Adrenal gland (tissue), 12 donors: ENCODE results near the gene TBC1D7. TPM values are rescaled to one million over a fixed set of nuclear protein-coding genes. Genes with fewer than 3 reads are reported as not detected.

Experiments used
- DNase-seq, 7 donors: peaks; one replicate each; pipeline ENCODE4 v3.0.0-alpha.2; 2019 to 2020
- H3K27ac ChIP-seq, 5 donors: fragments of 200-600 bp; sonication (generic) in 4 of 5; 1 replicate in 3 of 5; 2 replicates in 2 of 5; pipeline versions ENCODE4 v1.5.1 to v1.8.0; 2016 to 2020; ENCODE audit warnings: mild to moderate bottlenecking in 1 of 5
- H3K27me3 ChIP-seq: fragments of 200-600 bp; 2 replicates; pipeline ENCODE4 v1.8.0; 2021
- H3K36me3 ChIP-seq, 2 donors: fragments of 200-600 bp; replicated peaks in 1 of 2; 1 replicate in 1 of 2; 2 replicates in 1 of 2; pipeline versions ENCODE4 v1.5.1 to v1.8.0; 2018 to 2022
- H3K4me1 ChIP-seq, 2 donors: fragments of 200-600 bp; replicated peaks in 1 of 2; 1 replicate in 1 of 2; 2 replicates in 1 of 2; pipeline versions ENCODE4 v1.5.1 to v1.8.0; 2018 to 2021
- H3K4me3 ChIP-seq, 4 donors: fragments of 200-600 bp; sonication (generic) in 3 of 4; one replicate each; pipeline ENCODE4 v1.5.1; 2016 to 2018
- H3K9me3 ChIP-seq, 3 donors: fragments of 200-600 bp; sonication (generic) in 1 of 3; replicated peaks in 1 of 3; 1 replicate in 2 of 3; 2 replicates in 1 of 3; pipeline versions ENCODE4 v1.5.1 to v1.8.0; 2016 to 2021
- POLR2A ChIP-seq, 2 donors: fragments of 450-650 bp; IDR thresholded peaks; one replicate each; pipeline ENCODE4 v1.6.1; 2017; ENCODE audit warnings: antibody characterized with exemption in 2 of 2, mild to moderate bottlenecking in 2 of 2, moderate library complexity in 1 of 2
- WGBS, 4 donors: extraction: QIAGEN DNeasy Blood & Tissue Kit in 2 of 4; methylation state at CpG; one replicate each; pipeline versions ENCODE4 v1.1.5 to v1.1.7; 2013 to 2017; 5-methylcytosine and 5-hydroxymethylcytosine counted together
- intact Hi-C, 2 donors: fragments of 100-400 bp; cut with DNase I; formaldehyde crosslinking; loops; one replicate each; pipeline versions ENCODE4 v1.14.1 to v1.15.0; 2022 to 2023
- polyA plus RNA-seq, 3 donors: library from polyadenylated mRNA; stranded (reverse); fragments of 200-250 nt in 2 of 3; fragments of 350-450 nt in 1 of 3; fragmentation: Illumina TruSeq in 1 of 3; extraction: RNeasy Lipid Tissue Mini Kit (QIAGEN cat#74804) in 1 of 3; gene quantifications; one replicate each; pipeline ENCODE4 v1.2.3, GENCODE V29; 2013 to 2014
- total RNA-seq, 9 donors: library from RNA; depleted of rRNA in 4 of 9; stranded (reverse); fragments of >200 nt in 4 of 9; fragments of 120-200 nt in 1 of 9; fragmentation: NEBNext Ultra II Directional in 1 of 9; extraction: Animal tissue kit (Norgen Biotek cat#: 25700) in 1 of 9; gene quantifications; one replicate each; pipeline versions ENCODE4 v1.1.0 to v1.2.4, GENCODE V29; 2013 to 2023
- TF ChIP-seq, protein P1 (sequence below), 6 experiments: fragments of 450-650 bp in 4 of 6; fragments of 200-600 bp in 2 of 6; sonication (generic) in 1 of 6; IDR thresholded peaks; 1 replicate in 5 of 6; 2 replicates in 1 of 6; pipeline versions ENCODE4 v1.5.1 to v1.8.0; 2016 to 2021; ENCODE audit warnings: antibody characterized with exemption in 6 of 6, mild to moderate bottlenecking in 2 of 6, moderate library complexity in 1 of 6
- donor health status: healthy with polysubstance abuse.
- donor health status: Bipolar disorder and iron deficiency.
- donor health status: DM: yes; HTN: yes; CAD: no.
- donor health status: DM: no; HTN: no; CAD: no.
- donor health status: DM: no; HTN: no; CAD: no.
- donor health status: DM: yes; HTN: yes; CAD: no.

TBC1D7 gene
- total and polyA plus RNA-seq, 12 donors, result 8.0 to 23.0 (median 12.4) TPM

DNA sequence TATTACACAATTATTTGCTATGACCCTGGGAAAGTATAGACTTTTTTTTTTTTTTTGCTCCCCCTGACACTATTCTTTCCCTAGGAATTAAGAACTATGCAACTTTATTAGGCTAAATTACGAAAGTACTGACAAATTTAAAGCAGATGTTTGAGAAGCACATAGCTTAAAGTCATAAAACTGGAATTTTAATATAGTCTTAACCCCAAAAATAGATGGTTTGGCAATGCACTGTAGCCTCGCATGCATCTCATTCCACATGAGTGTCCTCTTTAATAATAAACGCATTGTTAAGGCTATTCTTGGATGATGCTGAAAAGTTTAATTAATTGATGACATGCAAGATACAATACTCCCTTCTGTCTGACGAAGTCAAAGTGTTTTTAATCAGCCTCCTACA lies 49.3 kb downstream of the TBC1D7 start:
- H3K9me3 ChIP-seq, result no peaks in the 10 kb centered on the region
- intact Hi-C loops, result no loop called here
- H3K27ac ChIP-seq, result no peak overlapping the region
- H3K36me3 ChIP-seq, result no peaks in the 10 kb centered on the region
- 55 to 74% (median 66%) methylated on average over 4 of the region's 4 CpGs for WGBS, 4 donors
- TF ChIP-seq, protein P1, sequence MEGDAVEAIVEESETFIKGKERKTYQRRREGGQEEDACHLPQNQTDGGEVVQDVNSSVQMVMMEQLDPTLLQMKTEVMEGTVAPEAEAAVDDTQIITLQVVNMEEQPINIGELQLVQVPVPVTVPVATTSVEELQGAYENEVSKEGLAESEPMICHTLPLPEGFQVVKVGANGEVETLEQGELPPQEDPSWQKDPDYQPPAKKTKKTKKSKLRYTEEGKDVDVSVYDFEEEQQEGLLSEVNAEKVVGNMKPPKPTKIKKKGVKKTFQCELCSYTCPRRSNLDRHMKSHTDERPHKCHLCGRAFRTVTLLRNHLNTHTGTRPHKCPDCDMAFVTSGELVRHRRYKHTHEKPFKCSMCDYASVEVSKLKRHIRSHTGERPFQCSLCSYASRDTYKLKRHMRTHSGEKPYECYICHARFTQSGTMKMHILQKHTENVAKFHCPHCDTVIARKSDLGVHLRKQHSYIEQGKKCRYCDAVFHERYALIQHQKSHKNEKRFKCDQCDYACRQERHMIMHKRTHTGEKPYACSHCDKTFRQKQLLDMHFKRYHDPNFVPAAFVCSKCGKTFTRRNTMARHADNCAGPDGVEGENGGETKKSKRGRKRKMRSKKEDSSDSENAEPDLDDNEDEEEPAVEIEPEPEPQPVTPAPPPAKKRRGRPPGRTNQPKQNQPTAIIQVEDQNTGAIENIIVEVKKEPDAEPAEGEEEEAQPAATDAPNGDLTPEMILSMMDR (IDR thresholded peaks at IDR 0.05), result no peak
- no peak for TF ChIP-seq POLR2A (IDR thresholded peaks at IDR 0.05)
- H3K4me3 ChIP-seq, result no peak overlapping the region
- no peak for DNase-seq
- no peaks in the 10 kb centered on the region for H3K27me3 ChIP-seq
- no peaks in the 10 kb centered on the region for H3K4me1 ChIP-seq

DNA sequence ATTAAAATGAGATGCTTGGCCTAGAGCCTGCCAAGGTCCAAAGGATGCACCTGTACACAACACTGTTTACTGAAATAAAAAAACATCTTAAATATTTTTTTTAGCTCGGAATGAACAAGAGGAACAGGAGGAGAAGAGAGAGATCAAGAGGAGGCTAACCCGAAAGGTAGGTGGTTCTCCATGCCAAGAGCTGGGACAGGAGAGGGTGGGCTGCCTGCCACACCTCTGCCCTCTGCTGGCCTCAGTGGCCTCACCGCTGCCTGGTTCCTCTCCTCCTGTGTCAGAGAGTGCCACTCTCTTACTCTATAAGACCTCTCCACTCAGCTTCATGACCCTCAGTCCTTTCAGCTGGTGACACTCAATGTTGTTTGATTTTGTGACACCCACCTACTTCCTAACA lies 50.2 kb downstream of the TBC1D7 start:
- no peak for DNase-seq
- WGBS, 4 donors, result 70 to 88% (median 83%) methylated on average over 3 of the region's 3 CpGs
- Histone ChIP-seq H3K4me3 (no peak overlapping the region), H3K4me1 (no peaks in the 10 kb centered on the region), H3K27me3 (no peaks in the 10 kb centered on the region), H3K27ac (no peak overlapping the region), H3K9me3 (no peaks in the 10 kb centered on the region), H3K36me3 (no peaks in the 10 kb centered on the region)
- intact Hi-C loops, result no loop called here
- TF ChIP-seq POLR2A (IDR thresholded peaks at IDR 0.05), result no peak
- TF ChIP-seq, protein P1 (IDR thresholded peaks at IDR 0.05), result no peak

DNA sequence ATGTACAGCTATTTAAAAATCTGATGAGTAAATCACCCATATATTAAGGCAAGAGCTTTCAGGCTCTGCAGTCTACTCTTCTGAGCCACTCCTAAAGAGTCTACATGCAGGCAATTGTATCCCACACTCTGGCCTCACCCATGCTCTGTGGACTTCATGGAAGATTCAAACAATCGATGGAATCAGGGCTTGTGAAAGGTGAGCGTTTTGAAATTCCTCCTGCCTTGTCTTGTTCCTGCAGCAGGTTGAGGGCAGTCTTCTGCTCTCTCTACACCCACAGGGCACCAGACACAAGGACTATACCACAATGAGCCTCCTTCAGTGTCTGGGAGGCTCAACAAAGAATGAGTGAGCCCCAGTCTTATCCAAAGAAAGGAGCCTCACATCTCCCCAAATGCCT lies 51.1 kb downstream of the TBC1D7 start:
- Histone ChIP-seq H3K4me1 (no peaks in the 10 kb centered on the region), H3K27me3 (no peaks in the 10 kb centered on the region), H3K9me3 (no peaks in the 10 kb centered on the region), H3K27ac (no peak overlapping the region), H3K4me3 (no peak overlapping the region), H3K36me3 (no peaks in the 10 kb centered on the region)
- intact Hi-C loops, result no loop called here
- TF ChIP-seq POLR2A (IDR thresholded peaks at IDR 0.05), result no peak
- TF ChIP-seq, protein P1 (IDR thresholded peaks at IDR 0.05), result no peak
- 83 to 93% (median 88%) methylated on average over 2 of the region's 2 CpGs for WGBS, 4 donors
- no peak for DNase-seq

DNA sequence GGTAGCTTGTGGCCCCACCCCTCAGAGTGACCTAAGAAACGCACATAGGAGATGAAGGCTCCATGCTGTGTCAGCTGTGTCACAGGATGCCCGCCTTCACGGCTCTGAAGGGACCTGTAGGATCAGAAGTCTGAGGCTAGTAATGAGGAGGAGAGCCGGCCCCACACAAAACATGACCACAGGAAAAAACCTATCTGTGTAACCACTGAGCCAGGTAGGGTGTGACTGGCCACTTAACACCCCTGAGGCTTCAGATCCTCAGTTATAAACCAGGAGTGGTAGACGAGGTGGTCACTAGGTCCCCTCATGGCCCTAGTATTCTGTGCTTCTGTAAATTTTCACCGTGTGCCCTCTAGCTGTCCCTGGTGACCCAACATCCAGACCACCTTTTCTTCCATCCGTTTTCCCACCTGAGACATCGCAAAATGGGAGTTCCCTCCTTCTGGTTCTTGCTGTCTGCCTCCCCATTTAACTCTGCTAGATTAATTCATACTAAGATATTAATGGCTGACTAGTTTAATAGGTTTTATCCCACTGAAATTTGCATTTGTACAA lies 52.8 kb downstream of the TBC1D7 start:
- no peak for DNase-seq
- Histone ChIP-seq H3K9me3 (no peaks in the 10 kb centered on the region), H3K36me3 (no peaks in the 10 kb centered on the region), H3K4me1 (no peaks in the 10 kb centered on the region), H3K4me3 (no peak overlapping the region), H3K27ac (no peak overlapping the region), H3K27me3 (no peaks in the 10 kb centered on the region)
- 78 to 86% (median 84%) methylated on average over 8 of the region's 8 CpGs for WGBS, 4 donors
- TF ChIP-seq, protein P1 (IDR thresholded peaks at IDR 0.05), result no peak
- no peak for TF ChIP-seq POLR2A (IDR thresholded peaks at IDR 0.05)
- intact Hi-C loops, result no loop called here
